NCI-H526 treated with DMSO at 0.1 percent for 48 hours (cell line): ENCODE data around the gene MYBPHL.

Experiments used
- DNase-seq: peaks from one replicate; lab custom pipeline; 2025; lab: John Stamatoyannopoulos, UW

Gene MYBPHL

GRCh38 chr1:109252893-109253802 lies 53.7 kb downstream of the MYBPHL start:
- DNase-seq: peak; percentile 64

GRCh38 chr1:109252167-109252892 lies 54.5 kb downstream of the MYBPHL start:
- DNase-seq: no peak

GRCh38 chr1:109251277-109252166 lies 55.3 kb downstream of the MYBPHL start:
- DNase-seq: no peak

GRCh38 chr1:109250454-109251276 lies 56.1 kb downstream of the MYBPHL start:
- no peak for DNase-seq

- DNase-seq: no peak
Measured at GRCh38 chr1:109249654-109250401, 57.0 kb downstream of the MYBPHL start.

GRCh38 chr1:109248797-109249629 lies 57.8 kb downstream of the MYBPHL start, which contains the start of gene CELSR2:
CELSR2 (plus strand) TSS chr1:109249539; CDS start chr1:109250080, 541 bp downstream.
- DNase-seq: peak; percentile 56

GRCh38 chr1:109248444-109248796 lies 58.4 kb downstream of the MYBPHL start:
- DNase-seq: no peak

- DNase-seq: no peak
Measured at GRCh38 chr1:109247401-109248365, 59.1 kb downstream of the MYBPHL start.

GRCh38 chr1:109246141-109246551 lies 60.7 kb downstream of the MYBPHL start:
- DNase-seq: no peak

- no peak for DNase-seq
Measured at GRCh38 chr1:109243860-109244552, 62.8 kb downstream of the MYBPHL start.

GRCh38 chr1:109243221-109243620 lies 63.6 kb downstream of the MYBPHL start:
- DNase-seq: no peak

- no peak for DNase-seq
Measured at GRCh38 chr1:109242387-109242786, 64.4 kb downstream of the MYBPHL start.
